Breast epithelium (tissue), 3 donors: ENCODE measurements around the gene AMOTL1.

Source experiments
- CTCF ChIP-seq, 3 donors: fragments of 450-650 bp; IDR thresholded peaks; one replicate each; pipeline ENCODE4 v1.5.1; 2016 to 2017; ENCODE audit warnings: antibody characterized with exemption in 3 of 3, mild to moderate bottlenecking in 3 of 3, moderate library complexity in 3 of 3
- POLR2A ChIP-seq: fragments of 450-650 bp; IDR thresholded peaks from one replicate; pipeline ENCODE4 v1.6.1; 2016; ENCODE audit warnings: antibody characterized with exemption, mild to moderate bottlenecking, moderate library complexity
- POLR2AphosphoS5 ChIP-seq, 3 donors: sonication (generic); formaldehyde crosslinking; IDR thresholded peaks; one replicate each; pipeline ENCODE4 v1.6.1; 2017; ENCODE audit warnings: antibody characterized with exemption in 3 of 3

DNA sequence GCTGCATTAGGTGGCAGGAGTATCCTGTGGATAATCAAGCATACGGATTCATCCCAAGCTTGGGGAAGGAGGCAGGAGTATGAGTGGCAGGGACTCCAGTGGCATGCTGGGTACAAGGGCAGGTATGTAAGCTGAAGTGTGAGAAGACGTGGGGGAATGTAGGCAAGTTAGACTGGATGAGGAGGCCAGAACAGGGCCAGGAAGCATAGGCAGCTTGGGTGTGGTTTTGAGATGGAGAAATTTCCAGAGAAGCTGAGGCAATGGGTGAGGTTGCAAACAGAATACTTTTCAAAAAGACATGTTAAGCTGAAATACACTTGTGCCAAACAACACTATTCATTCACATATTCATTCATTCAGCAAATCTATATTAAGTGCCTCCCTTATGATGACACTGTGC lies 43.1 kb upstream of the AMOTL1 start:
- TF ChIP-seq POLR2AphosphoS5 (IDR thresholded peaks at IDR 0.05) (no peak), CTCF (IDR thresholded peaks at IDR 0.05) (no peak), POLR2A (no peak)
